Fibroblast of lung (primary cell): Measurements from ENCODE around the gene EHMT1. TPM values are rescaled to one million over a fixed set of nuclear protein-coding genes. Genes with fewer than 3 reads are reported as not detected.

ENCODE experiments used
- DNase-seq, 2 donors: peaks; one replicate each; pipeline versions ENCODE4 v3.0.0 to v3.0.0-alpha.2; 2010; ENCODE audit warnings: low read depth in 2 of 2
- H2AFZ ChIP-seq: 2 replicates; pipeline ENCODE4 v1.5.1; 2012; ENCODE audit warnings: low read length, control low read depth, inconsistent platforms
- H3K27ac ChIP-seq: 2 replicates; pipeline ENCODE4 v1.5.1; 2011; ENCODE audit warnings: low read length, control low read depth; ENCODE audit not compliant: insufficient read depth
- H3K27me3 ChIP-seq: 2 replicates; pipeline ENCODE4 v1.5.1; 2011; ENCODE audit warnings: mild to moderate bottlenecking, low read length; ENCODE audit not compliant: control insufficient read depth, insufficient read depth
- H3K36me3 ChIP-seq: 2 replicates; pipeline ENCODE4 v1.5.1; 2011; ENCODE audit warnings: low read length; ENCODE audit not compliant: control insufficient read depth, insufficient read depth
- H3K4me1 ChIP-seq: 2 replicates; pipeline ENCODE4 v1.5.1; 2011; ENCODE audit warnings: low read length; ENCODE audit not compliant: control insufficient read depth, insufficient read depth; ENCODE audit errors: extremely low read depth
- H3K4me2 ChIP-seq: 2 replicates; pipeline ENCODE4 v1.5.1; 2011; ENCODE audit warnings: low read length, control low read depth; ENCODE audit not compliant: insufficient read depth; ENCODE audit errors: extremely low read depth
- H3K4me3 ChIP-seq, 4 experiments: fragments of 200-600 bp in 1 of 4; sonication (generic) in 1 of 4; replicated peaks in 1 of 4; 2 replicates each; pipeline ENCODE4 v1.5.1; 2011 to 2016; ENCODE audit warnings: low read length in 4 of 4, low read depth in 3 of 4, mild to moderate bottlenecking in 3 of 4, control low read depth in 2 of 4, inconsistent platforms in 1 of 4, mixed read lengths in 1 of 4; ENCODE audit not compliant: insufficient read depth in 1 of 4; ENCODE audit errors: control extremely low read depth in 1 of 4
- H3K79me2 ChIP-seq: 2 replicates; pipeline ENCODE4 v1.5.1; 2012; ENCODE audit warnings: mild to moderate bottlenecking, low read length, inconsistent platforms; ENCODE audit not compliant: control insufficient read depth, insufficient read depth
- H3K9ac ChIP-seq: 2 replicates; pipeline ENCODE4 v1.5.1; 2011; ENCODE audit warnings: mild to moderate bottlenecking, low read length, control low read depth; ENCODE audit not compliant: insufficient read depth
- H3K9me3 ChIP-seq: 2 replicates; pipeline ENCODE4 v1.5.1; 2012; ENCODE audit warnings: low read depth, low read length; ENCODE audit not compliant: control insufficient read depth, insufficient read depth
- H4K20me1 ChIP-seq: 2 replicates; pipeline ENCODE4 v1.5.1; 2011; ENCODE audit warnings: low read length; ENCODE audit not compliant: control insufficient read depth, insufficient read depth; ENCODE audit errors: extremely low read depth
- CTCF ChIP-seq, 2 donors: IDR thresholded peaks in 1 of 2; conservative IDR thresholded peaks in 1 of 2; 1 replicate in 1 of 2; 2 replicates in 1 of 2; pipeline ENCODE4 v1.5.1; 2011 to 2012; ENCODE audit warnings: low read length in 2 of 2, control low read depth in 1 of 2, inconsistent platforms in 1 of 2, low read depth in 1 of 2, mild to moderate bottlenecking in 1 of 2
- EZH2 ChIP-seq: IDR thresholded peaks from 2 replicates; pipeline ENCODE4 v1.5.1; 2012; ENCODE audit warnings: low read length, control low read depth, mild to moderate bottlenecking; ENCODE audit errors: missing control alignments
- polyA plus RNA-seq, 2 donors: library from polyadenylated mRNA; depleted of rRNA in 1 of 2; stranded (reverse) in 1 of 2; unstranded in 1 of 2; fragments of >200 nt; gene quantifications; 2 replicates each; pipeline ENCODE4 v1.2.1, GENCODE V29; 2011 to 2012; ENCODE audit warnings: missing spikeins in 1 of 2
- total RNA-seq: library from RNA; depleted of rRNA; stranded (reverse); fragments of >200 nt; gene quantifications from 2 replicates; pipeline ENCODE4 v1.2.1, GENCODE V29; 2014

The EHMT1 gene
- total and polyA plus RNA-seq, 2 donors (not counting 1 experiment from before 2014, with no cell fraction given) = 22.4 to 48.6 TPM

GRCh38 chr9:137795156-137795666 is 176.4 kb downstream of the EHMT1 start:
- DNase-seq = no peak
- Histone ChIP-seq H3K9me3 (no peaks in the 10 kb centered on the region), H3K4me3 (no peak overlapping the region), H3K4me1 (no peaks in the 10 kb centered on the region), H4K20me1 (no peaks in the 10 kb centered on the region), H3K27ac (no peak overlapping the region), H3K4me2 (no peak overlapping the region), H3K79me2 (no peaks in the 10 kb centered on the region), H3K27me3 (no peaks in the 10 kb centered on the region), H3K9ac (no peak overlapping the region), H2AFZ (no peak overlapping the region), H3K36me3 (peaks cover 21% of the 10 kb centered on the region)
- TF ChIP-seq CTCF (conservative IDR thresholded peaks at IDR 0.05 in 1 of 2, IDR thresholded peaks at IDR 0.05 in 1 of 2; ENCODE audit: low read depth in 1 of 2, low read length in 2 of 2) = no peak
- no peak for TF ChIP-seq EZH2

GRCh38 chr9:137797206-137798120 is 178.7 kb downstream of the EHMT1 start:
- Histone ChIP-seq H3K4me1 (no peaks in the 10 kb centered on the region), H3K4me2 (no peak overlapping the region), H2AFZ (no peak overlapping the region), H4K20me1 (no peaks in the 10 kb centered on the region), H3K9me3 (no peaks in the 10 kb centered on the region), H3K9ac (no peak overlapping the region), H3K79me2 (no peaks in the 10 kb centered on the region), H3K27ac (no peak overlapping the region), H3K36me3 (peaks cover 26% of the 10 kb centered on the region), H3K27me3 (no peaks in the 10 kb centered on the region), H3K4me3 (no peak overlapping the region)
- DNase-seq = no peak
- no peak for TF ChIP-seq CTCF (conservative IDR thresholded peaks at IDR 0.05 in 1 of 2, IDR thresholded peaks at IDR 0.05 in 1 of 2; ENCODE audit: low read depth in 1 of 2, low read length in 2 of 2)
- TF ChIP-seq EZH2 = no peak

GRCh38 chr9:137798142-137798541 is 179.3 kb downstream of the EHMT1 start:
- no peak overlapping the region for H2AFZ ChIP-seq
- H3K4me2 ChIP-seq = no peak overlapping the region
- no peak overlapping the region for H3K4me3 ChIP-seq
- no peak for DNase-seq
- H3K27me3 ChIP-seq = no peaks in the 10 kb centered on the region
- H3K27ac ChIP-seq = no peak overlapping the region
- H3K79me2 ChIP-seq = no peaks in the 10 kb centered on the region
- H4K20me1 ChIP-seq = no peaks in the 10 kb centered on the region
- H3K4me1 ChIP-seq = no peaks in the 10 kb centered on the region
- no peak overlapping the region for H3K9ac ChIP-seq
- H3K36me3 ChIP-seq = peaks cover 24% of the 10 kb centered on the region
- H3K9me3 ChIP-seq = no peaks in the 10 kb centered on the region
- no peak for TF ChIP-seq EZH2
